IPS-15b (cell line): ENCODE data around the gene DUSP2.

Experiments used
- H3K27me3 ChIP-seq: one replicate; pipeline ENCODE4 v1.6.1; 2013; ENCODE audit warnings: low read length; ENCODE audit not compliant: control insufficient read depth, insufficient read depth
- H3K36me3 ChIP-seq: one replicate; pipeline ENCODE4 v1.6.1; 2013; ENCODE audit warnings: low read length; ENCODE audit not compliant: control insufficient read depth, insufficient read depth
- H3K4me1 ChIP-seq: one replicate; pipeline ENCODE4 v1.6.1; 2013; ENCODE audit warnings: mild to moderate bottlenecking, low read length; ENCODE audit not compliant: control insufficient read depth, insufficient read depth
- H3K4me3 ChIP-seq: one replicate; pipeline ENCODE4 v1.5.1; 2013; ENCODE audit warnings: low read depth, low read length
- H3K9ac ChIP-seq: one replicate; pipeline ENCODE4 v1.6.1; 2013; ENCODE audit warnings: low read depth, mild to moderate bottlenecking, low read length
- H3K9me3 ChIP-seq: one replicate; pipeline ENCODE4 v1.6.1; 2013; ENCODE audit warnings: mild to moderate bottlenecking, low read length; ENCODE audit not compliant: control insufficient read depth, insufficient read depth

Gene DUSP2

DNA sequence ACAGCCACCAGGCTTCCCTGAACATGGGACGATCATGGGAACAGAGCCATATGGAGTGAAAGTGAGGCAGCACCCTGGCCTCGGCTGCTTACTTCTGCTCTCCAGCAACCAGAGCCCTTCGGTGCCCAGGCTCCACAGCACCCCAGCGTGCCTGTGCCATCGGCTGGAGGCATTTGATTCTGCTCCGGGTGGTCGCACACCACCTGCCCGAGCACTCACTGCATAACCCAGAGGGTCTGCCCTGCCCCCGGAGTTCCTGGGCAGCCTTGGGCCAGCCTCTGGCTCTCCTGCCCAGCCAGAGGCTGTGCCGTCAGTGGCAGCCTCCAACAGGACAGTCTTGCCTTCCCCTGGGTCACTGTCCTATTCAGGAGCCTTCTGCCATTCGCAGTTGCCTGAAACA, 10.8 kb downstream of the DUSP2 start:
- H3K36me3 ChIP-seq, result no peaks in the 10 kb centered on the region
- H3K27me3 ChIP-seq, result no peaks in the 10 kb centered on the region
- no peak overlapping the region for H3K9ac ChIP-seq
- no peaks in the 10 kb centered on the region for H3K9me3 ChIP-seq
- no peak overlapping the region for H3K4me3 ChIP-seq
- H3K4me1 ChIP-seq, result peaks cover 4% of the 10 kb centered on the region

DNA sequence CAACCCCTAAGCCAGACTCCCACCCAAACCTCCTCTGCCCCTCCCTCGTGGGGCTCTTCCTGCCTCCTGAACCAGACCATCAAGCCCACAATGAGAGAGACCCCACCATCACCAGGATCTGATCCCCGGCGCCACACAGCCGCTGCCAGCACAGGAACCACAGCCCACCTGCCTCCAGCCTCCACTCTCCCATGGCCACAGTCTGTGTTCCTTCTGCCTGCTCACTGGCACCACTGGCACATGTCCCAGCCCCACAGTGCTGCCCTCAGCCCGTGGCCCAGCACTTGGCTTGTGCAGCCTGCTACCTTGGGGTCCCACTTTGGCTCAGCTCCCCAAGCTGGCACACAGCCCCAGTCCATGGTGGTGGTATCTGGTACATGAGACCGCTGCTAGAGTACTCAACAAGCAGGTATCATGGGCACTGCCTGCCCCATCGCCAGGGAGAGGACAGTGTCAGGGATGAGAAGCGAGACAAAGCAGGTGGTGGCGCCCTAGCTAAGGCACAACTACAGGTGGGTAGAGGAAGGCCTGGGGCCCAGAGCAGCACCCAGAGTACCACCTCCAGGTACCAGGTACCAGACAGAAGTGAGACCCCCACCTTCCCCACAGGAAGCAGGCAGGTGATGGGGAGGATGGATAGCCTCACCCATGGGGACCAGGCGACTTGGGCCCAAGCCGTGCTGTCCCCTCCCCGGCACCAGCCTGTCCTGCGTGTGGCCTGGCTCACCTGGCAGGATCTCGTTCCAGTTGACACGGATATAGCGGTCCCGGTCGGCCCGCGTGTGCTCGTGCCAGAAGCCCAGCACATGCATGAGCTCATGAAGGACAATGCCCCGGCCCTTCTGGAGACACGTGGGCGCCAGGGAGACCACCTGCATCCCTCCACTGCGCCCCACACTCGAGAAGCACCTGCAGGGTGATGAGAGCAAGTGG, 13.2 kb downstream of the DUSP2 start:
- H3K27me3 ChIP-seq, result no peaks in the 10 kb centered on the region
- H3K9me3 ChIP-seq, result no peaks in the 10 kb centered on the region
- H3K9ac ChIP-seq, result no peak overlapping the region
- no peaks in the 10 kb centered on the region for H3K36me3 ChIP-seq
- no peak overlapping the region for H3K4me3 ChIP-seq
- no peaks in the 10 kb centered on the region for H3K4me1 ChIP-seq

DNA sequence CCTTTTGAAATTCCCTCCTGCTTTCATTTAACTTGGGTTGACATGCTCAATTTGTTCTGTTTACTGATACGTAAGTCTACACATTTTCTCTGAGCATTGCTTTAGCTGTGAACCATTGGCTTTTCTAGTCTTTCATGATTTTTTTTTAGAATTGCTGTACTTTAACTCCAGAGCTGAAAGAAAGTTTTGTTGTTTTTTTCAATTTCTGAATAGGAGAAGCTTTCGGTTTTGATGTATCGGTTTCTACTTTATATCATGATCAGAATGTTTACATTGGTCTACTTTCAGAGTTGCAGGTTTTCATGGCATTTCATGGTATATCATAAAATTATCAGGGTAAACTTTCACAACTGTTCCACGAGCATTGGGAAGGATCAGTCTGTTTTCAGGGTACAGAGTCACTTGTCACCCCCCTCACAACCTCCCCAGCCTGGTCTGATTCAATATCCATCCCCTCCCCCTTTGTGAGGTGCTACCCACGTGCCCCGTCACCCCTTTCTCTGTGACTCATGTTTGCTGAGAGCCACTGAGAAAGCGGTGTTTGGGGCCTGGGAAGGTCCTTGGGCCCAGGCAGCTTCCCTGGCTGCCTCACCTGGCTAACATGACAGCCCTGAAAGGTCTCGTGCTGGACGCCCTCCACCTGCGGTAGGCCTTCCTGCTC, 14.0 kb downstream of the DUSP2 start:
- no peak overlapping the region for H3K4me3 ChIP-seq
- no peaks in the 10 kb centered on the region for H3K9me3 ChIP-seq
- no peak overlapping the region for H3K9ac ChIP-seq
- no peaks in the 10 kb centered on the region for H3K36me3 ChIP-seq
- no peaks in the 10 kb centered on the region for H3K27me3 ChIP-seq
- no peaks in the 10 kb centered on the region for H3K4me1 ChIP-seq

DNA sequence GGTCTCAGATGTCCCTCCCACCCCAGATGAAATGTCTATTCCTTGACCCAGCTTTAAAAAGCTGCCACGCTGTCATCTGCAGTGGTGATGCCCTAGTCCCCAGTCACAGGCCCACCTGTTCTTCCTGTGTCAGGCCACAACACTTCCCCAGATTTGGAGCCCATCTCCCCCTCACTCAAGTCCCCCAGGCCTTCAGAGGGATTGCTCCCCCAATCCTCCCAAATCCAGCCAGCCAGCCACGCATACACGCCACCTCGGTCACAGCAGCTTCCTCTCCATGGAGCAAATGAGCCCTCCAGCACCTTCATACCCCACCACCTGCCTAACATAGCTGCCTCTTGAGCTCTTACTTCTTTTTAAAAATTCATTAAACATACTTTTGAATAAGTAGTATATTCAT, 14.8 kb downstream of the DUSP2 start:
- H3K9me3 ChIP-seq, result no peaks in the 10 kb centered on the region
- H3K27me3 ChIP-seq, result no peaks in the 10 kb centered on the region
- no peak overlapping the region for H3K4me3 ChIP-seq
- H3K36me3 ChIP-seq, result no peaks in the 10 kb centered on the region
- H3K9ac ChIP-seq, result no peak overlapping the region
- H3K4me1 ChIP-seq, result no peaks in the 10 kb centered on the region

DNA sequence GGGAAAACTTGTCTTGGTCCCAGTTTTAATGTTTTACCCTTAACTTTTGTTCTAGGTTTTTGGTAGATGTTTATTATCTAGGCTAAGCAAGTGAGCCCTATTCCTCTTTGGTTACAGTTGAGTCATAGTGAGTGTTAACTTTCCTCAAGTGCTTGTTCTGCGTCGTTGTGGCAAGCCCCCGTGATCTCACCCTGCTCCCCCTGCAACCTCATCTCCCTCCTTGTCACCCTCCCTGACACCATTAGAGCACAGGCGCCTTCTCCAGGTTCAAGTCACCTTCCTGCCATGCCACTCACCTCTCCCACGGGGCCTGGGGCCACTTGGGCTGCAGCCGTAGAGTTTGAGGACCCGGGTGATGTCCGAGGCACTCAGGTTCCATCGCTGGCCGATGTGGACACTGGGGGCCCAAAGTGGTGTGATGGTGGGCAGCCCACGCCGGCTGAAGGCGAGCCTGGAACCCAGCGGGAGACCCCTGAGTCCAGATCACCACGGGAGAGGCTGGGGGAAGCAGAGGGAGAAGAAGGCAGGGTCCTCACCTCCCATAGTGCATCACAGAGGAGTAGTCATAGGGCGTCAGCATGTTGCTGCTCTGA, 15.6 kb downstream of the DUSP2 start:
- Histone ChIP-seq H3K4me3 (no peak overlapping the region), H3K27me3 (no peaks in the 10 kb centered on the region), H3K9me3 (no peaks in the 10 kb centered on the region), H3K36me3 (no peaks in the 10 kb centered on the region), H3K4me1 (no peaks in the 10 kb centered on the region), H3K9ac (no peak overlapping the region)

DNA sequence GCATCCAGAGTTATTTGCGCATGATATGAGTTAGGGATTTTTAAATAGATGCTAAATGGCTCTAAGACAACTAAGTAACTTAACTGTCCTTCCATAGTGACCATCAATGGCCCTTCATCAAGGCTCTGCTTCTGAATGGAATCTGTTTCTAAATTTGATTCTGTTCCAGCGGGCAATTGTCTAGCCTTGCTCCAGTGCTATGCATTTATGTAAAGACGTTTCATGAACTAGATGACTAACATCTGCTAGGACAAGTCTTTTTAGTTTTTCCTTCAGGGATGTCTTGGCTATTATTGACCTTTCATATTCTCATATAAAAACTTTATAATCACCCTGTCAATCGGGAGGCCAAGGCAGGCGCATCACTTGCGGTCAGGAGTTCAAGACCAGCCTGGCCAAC, 16.8 kb downstream of the DUSP2 start:
- Histone ChIP-seq H3K9ac (no peak overlapping the region), H3K4me3 (no peak overlapping the region), H3K4me1 (no peaks in the 10 kb centered on the region), H3K27me3 (no peaks in the 10 kb centered on the region), H3K36me3 (no peaks in the 10 kb centered on the region), H3K9me3 (no peaks in the 10 kb centered on the region)

DNA sequence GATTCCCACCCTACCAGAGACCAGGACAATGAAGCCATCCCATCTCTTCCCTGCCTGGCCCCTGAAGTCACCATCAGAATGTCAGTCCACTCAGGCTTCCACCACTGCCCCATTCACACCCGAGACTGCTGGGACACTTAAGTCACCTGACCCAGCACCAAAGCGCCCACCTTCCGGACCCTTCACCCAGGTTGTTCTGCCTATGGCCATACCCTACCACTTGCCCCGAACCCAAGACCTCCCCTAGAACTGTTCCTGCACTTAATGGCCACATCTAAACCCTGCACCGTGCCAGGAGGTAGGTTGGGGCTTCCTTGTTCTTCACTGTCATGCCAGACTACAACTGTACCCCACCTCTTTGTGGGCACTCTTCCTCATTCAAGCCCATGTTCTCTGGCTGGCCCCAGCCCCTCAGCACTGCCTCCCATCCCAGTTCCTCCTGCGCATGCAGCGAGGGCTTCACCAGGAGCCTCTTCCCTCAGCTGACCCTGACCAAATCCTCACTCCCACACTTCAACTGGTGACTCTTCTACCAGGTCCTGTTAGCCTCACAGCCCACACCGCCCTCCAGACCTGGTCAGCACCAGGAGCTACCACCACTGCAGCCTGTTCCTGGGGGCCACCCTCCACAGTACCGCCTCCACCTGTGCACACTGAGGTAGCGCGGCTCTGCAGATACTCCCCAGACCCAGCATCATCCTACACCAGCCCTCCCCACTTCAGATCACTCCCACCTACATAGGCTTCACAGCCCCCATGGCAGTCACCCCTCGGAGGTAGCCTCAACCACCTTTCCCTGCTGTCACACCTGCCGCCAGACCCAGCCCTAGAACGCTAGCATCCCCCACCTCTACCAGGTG, 20.6 kb downstream of the DUSP2 start:
- Histone ChIP-seq H3K4me3 (no peak overlapping the region), H3K36me3 (no peaks in the 10 kb centered on the region), H3K27me3 (peaks cover 4% of the 10 kb centered on the region), H3K9me3 (no peaks in the 10 kb centered on the region), H3K4me1 (no peaks in the 10 kb centered on the region), H3K9ac (no peak overlapping the region)

DNA sequence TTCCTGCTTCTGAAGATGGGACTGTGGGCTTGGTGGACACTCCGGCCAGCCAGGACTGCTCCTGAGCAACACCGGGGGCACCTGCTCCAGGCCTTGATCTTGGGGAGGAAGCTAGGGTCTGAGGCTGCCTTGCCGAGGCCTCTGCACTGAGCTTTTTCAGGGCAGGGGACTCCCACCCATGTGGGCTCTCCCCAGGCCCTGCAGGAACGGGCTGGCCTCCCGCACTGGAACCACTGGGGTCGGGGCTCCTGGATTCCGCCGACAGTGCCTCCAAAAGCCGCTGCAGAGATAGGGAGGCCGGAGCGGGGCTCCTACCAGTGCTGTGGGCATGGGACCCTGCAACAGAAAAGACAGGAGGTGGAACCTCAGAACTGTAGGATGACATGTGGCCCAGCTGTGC, 21.3 kb downstream of the DUSP2 start:
- Histone ChIP-seq H3K9ac (no peak overlapping the region), H3K36me3 (no peaks in the 10 kb centered on the region), H3K4me3 (no peak overlapping the region), H3K4me1 (no peaks in the 10 kb centered on the region), H3K9me3 (no peaks in the 10 kb centered on the region), H3K27me3 (peaks cover 7% of the 10 kb centered on the region)

DNA sequence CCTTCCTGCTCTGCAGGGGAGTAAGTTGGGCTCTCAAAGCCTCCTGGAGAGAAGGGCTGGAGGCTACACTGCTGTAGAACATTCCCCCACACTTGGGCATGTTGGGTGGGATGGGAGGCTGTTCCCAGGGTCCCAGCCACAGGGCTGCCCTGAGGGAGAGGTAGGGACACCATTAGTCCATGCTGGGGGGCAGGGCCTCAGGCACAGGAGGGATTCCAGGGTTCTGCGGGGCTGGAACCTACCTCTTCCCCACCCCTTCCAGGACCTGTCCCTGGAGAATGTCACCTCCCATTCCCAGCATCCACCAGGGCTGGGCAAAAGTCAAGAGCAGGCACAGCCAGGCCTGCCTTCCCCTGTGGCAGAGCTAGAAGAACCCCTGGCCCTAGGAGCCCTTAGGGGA, 21.9 kb downstream of the DUSP2 start:
- Histone ChIP-seq H3K9ac (no peak overlapping the region), H3K27me3 (peaks cover 13% of the 10 kb centered on the region), H3K9me3 (no peaks in the 10 kb centered on the region), H3K4me3 (no peak overlapping the region), H3K36me3 (no peaks in the 10 kb centered on the region), H3K4me1 (no peaks in the 10 kb centered on the region)

DNA sequence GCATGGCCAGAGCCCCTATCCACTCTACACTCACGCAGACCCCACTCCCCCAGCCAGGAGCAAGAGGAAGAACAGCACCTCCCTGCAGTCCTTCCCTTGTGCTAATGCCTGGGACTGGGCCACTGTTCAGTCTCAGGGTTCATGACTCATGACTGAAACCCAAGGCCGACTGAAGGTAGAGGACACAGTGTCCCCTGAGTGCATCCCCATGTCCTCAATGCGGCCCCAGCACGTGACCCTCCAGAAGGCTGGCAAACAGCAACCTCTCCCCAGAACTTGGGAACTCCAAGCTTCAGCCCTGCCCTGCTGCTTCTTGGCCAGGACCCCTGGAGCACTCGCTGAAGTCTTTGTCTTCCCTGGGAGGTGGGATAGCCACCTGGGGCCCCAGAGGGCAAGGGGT, 22.8 kb downstream of the DUSP2 start:
- no peak overlapping the region for H3K4me3 ChIP-seq

DNA sequence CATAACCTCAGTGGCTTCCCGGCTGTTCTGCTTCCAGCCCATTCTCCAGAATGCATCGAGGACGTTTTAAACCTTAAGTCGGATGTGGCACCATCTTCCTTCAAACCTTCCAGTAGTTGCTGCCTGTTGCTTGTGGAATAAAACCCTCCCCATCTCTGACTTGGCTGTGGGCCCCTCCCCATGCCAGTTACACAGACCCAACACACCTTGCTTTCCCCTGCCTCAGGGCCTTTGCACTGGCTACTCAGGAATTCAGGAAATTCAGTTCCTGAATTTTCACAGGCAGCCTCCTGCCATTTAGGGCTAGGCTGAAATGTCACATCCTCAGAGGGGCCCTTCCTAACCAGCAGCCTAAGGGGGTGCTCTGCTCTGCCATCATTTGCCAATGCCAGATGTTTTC, 23.8 kb downstream of the DUSP2 start:
- no peaks in the 10 kb centered on the region for H3K9me3 ChIP-seq
- H3K36me3 ChIP-seq, result no peaks in the 10 kb centered on the region
- peaks cover 4% of the 10 kb centered on the region for H3K4me1 ChIP-seq
- no peak overlapping the region for H3K9ac ChIP-seq
- H3K27me3 ChIP-seq, result peaks cover 25% of the 10 kb centered on the region
- H3K4me3 ChIP-seq, result no peak overlapping the region

More for the DNA sequence above, 22.8 kb downstream of the DUSP2 start:
- Histone ChIP-seq H3K36me3 (no peaks in the 10 kb centered on the region), H3K9ac (no peak overlapping the region), H3K27me3 (peaks cover 22% of the 10 kb centered on the region), H3K4me1 (peaks cover 1% of the 10 kb centered on the region), H3K9me3 (no peaks in the 10 kb centered on the region)
